RWPE1 (cell line): ENCODE results near the gene ATP5MK.
A peak's percentile ranks its signal among the peaks of the same experiment; 100 is the strongest.
"Not testable (repeated sequence)": the region's sequence is repeated elsewhere in the genome, so short reads cannot be mapped to it uniquely, and the experiment has no call there.

Experiments used
- CTCF ChIA-PET: fragments of 350-600 bp; sonication (Branson Sonifier 250); formaldehyde crosslinking; extraction: SDS; loops from one replicate; lab custom pipeline; 2021; lab: Yijun Ruan, JAX
- POLR2A ChIA-PET: fragments of 400-600 bp; formaldehyde crosslinking; extraction: SDS; loops from one replicate; lab custom pipeline; 2020; ENCODE audit warnings: antibody characterized with exemption; ENCODE audit not compliant: low non-redundant PET; lab: Yijun Ruan, JAX
- DNase-seq: peaks from one replicate; pipeline ENCODE4 v3.0.0; 2012; ENCODE audit warnings: low spot score
- H3K27ac ChIP-seq: fragments of 450-650 bp; 2 replicates; pipeline ENCODE4 v1.5.1; 2017
- TF ChIP-seq, protein P1 (sequence below): fragments of 450-650 bp; conservative IDR thresholded peaks from 2 replicates; pipeline ENCODE4 v1.5.1; 2017; ENCODE audit warnings: low read depth, mild to moderate bottlenecking

ATP5MK gene

DNA sequence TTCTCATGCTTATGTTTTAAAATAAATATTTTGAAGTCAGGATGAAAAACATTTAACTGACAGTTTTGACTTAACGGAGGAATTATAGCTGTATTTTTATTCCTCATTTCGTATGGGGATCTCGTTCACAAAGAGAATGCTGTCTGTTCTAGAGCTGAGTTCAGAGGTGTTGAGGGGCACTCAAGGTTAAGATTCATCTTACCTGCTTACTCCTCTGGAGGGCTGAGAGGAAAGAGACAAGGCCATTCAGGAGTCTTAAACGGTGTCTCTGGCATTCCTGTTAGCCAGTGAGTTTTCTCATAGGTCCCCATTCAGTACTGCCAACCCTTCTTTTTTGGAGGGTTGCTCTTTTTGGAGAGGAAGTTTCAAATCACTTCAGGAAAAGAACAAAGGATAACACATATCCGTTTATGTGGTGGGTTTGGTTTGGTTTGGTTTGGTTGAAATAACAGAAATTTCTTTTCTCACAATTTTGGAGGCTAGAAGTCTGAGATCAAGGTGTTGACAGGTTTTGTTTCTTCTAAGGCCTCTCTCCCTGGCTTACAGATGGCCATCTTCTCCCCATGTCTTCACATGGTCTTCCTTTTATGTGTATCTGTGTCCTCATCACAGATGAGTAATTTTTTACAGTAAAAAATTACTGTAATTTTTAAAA is 32.8 kb upstream of the ATP5MK start:
- CTCF ChIA-PET, result interaction anchor here (1.7 kb wide), 1 partner anchor 56 kb away, joined by 4 read pairs; no protein-coding TSS in a partner anchor
- no peak overlapping the region for H3K27ac ChIP-seq
- POLR2A ChIA-PET, result no interaction called here

DNA sequence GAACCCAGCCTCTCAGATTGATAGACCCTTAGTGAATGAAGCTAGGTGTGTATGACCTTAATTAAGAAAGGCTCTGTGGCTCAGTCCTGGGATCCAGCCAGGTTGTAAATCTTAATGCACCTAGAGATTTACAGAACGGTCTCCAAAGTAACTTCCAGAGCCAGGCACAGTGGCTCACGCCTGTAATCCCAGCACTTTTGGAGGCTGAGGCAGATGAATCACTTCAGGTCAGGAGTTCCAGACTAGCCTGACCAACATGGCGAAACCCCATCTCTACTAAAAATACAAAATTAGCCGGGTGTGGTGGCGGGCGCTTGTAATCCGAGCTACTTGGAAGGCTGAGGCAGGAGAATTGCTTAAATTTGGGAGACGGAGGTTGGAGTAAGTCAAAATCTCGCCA is 31.6 kb upstream of the ATP5MK start:
- ChIA-PET POLR2A (no interaction called here), CTCF (interaction anchor here (0.7 to 1.7 kb wide), 2 partner anchors 44 to 58 kb away, joined by 3 to 4 read pairs; no protein-coding TSS in a partner anchor)
- no peak overlapping the region for H3K27ac ChIP-seq
- no peak for DNase-seq
- TF ChIP-seq, protein P1, sequence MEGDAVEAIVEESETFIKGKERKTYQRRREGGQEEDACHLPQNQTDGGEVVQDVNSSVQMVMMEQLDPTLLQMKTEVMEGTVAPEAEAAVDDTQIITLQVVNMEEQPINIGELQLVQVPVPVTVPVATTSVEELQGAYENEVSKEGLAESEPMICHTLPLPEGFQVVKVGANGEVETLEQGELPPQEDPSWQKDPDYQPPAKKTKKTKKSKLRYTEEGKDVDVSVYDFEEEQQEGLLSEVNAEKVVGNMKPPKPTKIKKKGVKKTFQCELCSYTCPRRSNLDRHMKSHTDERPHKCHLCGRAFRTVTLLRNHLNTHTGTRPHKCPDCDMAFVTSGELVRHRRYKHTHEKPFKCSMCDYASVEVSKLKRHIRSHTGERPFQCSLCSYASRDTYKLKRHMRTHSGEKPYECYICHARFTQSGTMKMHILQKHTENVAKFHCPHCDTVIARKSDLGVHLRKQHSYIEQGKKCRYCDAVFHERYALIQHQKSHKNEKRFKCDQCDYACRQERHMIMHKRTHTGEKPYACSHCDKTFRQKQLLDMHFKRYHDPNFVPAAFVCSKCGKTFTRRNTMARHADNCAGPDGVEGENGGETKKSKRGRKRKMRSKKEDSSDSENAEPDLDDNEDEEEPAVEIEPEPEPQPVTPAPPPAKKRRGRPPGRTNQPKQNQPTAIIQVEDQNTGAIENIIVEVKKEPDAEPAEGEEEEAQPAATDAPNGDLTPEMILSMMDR, result no peak

More for the DNA sequence above, 32.8 kb upstream of the ATP5MK start:
- TF ChIP-seq, protein P1, result no peak
- no peak for DNase-seq

DNA sequence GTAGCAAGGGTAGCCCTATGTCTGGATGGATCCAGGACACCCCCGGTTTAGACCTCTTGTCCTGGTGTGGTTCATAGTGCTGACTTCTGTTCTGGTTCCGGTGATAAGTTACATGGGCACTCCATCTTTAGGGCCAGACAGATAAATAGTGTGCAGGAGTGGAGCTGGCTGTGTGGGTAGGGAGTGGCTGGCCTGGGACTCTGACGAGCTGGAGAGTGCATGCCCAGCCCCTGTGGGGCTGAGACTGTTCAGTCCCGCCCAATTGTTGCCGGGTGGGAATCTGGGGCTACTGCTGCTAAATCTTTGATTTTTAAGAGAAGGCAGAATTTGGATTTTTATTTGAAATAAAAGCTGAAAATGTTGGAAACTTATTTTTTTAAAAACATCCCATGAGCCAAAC is 27.5 kb upstream of the ATP5MK start:
- ChIA-PET CTCF (no interaction called here), POLR2A (no interaction called here)
- TF ChIP-seq, protein P1, result no peak
- no peak overlapping the region for H3K27ac ChIP-seq
- DNase-seq, result no peak

DNA sequence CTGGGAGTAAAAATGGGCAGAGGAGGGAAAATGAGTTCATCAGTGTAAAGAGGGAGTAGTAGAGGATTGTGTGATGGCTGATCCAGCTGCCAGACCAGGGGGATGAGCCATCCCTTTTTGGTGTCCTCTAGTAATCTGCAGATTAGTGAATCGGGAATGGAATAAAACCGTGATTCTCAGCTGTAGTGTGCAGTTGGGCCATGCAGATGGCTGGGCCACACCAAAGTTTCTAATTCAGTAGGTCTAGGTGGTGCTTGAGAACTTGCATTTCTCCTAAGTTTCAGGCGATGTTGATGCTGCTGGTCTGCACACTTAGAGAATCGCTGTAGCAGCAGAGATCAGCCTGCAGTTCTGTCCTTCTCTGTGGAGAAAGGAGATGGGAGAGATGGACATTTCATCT is 22.8 kb upstream of the ATP5MK start:
- no peak for DNase-seq
- TF ChIP-seq, protein P1, result no peak
- ChIA-PET CTCF (interaction anchor here (0.5 to 1.2 kb wide), 3 partner anchors 17 to 66 kb away, joined by 3 to 5 read pairs (median 3); no protein-coding TSS in a partner anchor), POLR2A (no interaction called here)
- no peak overlapping the region for H3K27ac ChIP-seq

DNA sequence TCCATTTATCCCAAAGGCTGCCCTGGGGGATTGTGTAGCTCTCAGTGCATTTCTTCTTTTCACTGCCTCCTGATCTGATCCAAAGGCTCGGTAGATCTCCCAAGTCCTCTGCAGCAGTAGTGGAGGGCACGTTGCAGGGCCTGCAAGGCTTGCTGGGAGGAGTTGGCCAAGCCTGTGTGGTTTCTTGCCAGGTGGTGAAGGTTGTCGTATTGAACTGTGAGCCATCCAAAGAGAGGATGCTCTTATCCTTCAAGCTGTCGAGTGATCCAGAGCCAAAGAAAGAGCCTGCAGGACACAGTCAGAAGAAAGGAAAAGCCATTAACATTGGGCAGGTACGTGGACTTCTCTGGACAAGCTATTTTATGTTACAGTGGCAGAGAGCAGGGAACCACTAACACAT is 21.3 kb upstream of the ATP5MK start:
- ChIA-PET POLR2A (interaction anchor here (0.6 kb wide), 1 partner anchor 437 kb away, joined by 4 read pairs; no protein-coding TSS in a partner anchor), CTCF (interaction anchor here (0.6 to 2.5 kb wide), 10 partner anchors 9 to 919 kb away, joined by 3 to 15 read pairs (median 4); partner anchors contain the start of gene NEURL1)
- H3K27ac ChIP-seq, result no peak overlapping the region
- TF ChIP-seq, protein P1, result no peak
- no peak for DNase-seq

DNA sequence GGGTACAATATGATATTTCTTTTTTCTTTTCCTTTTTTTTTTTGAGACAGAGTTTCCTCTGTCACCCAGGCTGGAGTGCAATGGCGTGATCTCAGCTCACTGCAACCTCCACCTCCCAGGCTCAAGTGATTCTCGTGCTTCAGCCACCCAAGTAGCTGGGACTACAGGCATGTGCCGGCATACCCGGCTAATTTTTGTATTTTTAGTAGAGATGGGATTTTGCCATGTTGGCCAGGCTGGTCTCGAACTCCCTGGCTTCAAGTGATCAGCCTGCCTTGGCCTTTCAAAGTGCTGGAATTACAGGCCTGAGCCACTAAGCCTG is 20.8 kb upstream of the ATP5MK start:
- not testable (repeated sequence) for DNase-seq, H3K27ac ChIP-seq
- ChIA-PET CTCF (interaction anchor here (0.6 to 2.5 kb wide), 10 partner anchors 10 to 920 kb away, joined by 3 to 15 read pairs (median 4); partner anchors contain the start of gene NEURL1), POLR2A (interaction anchor here (0.6 kb wide), 1 partner anchor 437 kb away, joined by 4 read pairs; no protein-coding TSS in a partner anchor)
- TF ChIP-seq, protein P1, result peak; percentile 21; the same call in 1 of the 2 replicates
